Measurements from ENCODE around the gene RPS5.

DNA sequence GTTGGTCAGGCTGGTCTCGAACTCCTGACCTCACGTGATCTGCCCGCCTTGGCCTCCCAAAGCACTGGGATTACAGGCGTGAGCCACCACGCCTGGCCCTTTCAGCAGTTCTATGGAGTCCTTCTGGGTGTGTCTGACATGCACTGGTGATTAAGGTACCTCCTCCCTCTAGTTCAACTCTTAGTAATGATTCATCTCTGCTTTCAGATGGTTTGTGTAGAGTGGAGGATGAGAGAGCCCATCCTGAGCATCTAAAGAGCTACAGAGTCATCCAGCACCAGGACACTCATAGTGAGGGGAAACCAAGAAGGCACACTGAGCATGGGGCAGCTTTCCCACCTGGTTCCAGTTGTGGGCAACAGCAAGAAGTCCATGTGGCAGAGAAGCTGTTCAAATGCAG, 29.5 kb downstream of the RPS5 start:
- TF ChIP-seq CTCF (conservative IDR thresholded peaks at IDR 0.05 in 1 of 2, IDR thresholded peaks at IDR 0.05 in 1 of 2; ENCODE audit: low read depth in 1 of 2, low read length in 2 of 2) (no peak), EZH2 (IDR thresholded peaks at IDR 0.05; ENCODE audit: low read length, missing control alignments) (no peak)

Measured in fibroblast of lung (primary cell).